Right ventricle myocardium inferior (tissue), 1 donor: Measurements from ENCODE around the gene ATF7. TPM values are rescaled to one million over a fixed set of nuclear protein-coding genes. Genes with fewer than 3 reads are reported as not detected.
A peak's percentile ranks its signal among the peaks of the same experiment; 100 is the strongest.

Source experiments
- ATAC-seq: fragments of 200-7000 bp; cut with Tn5 transposase; one replicate; pipeline ENCODE4 v1.9.1; 2020; ENCODE audit warnings: mild to moderate bottlenecking, moderate library complexity
- DNase-seq: peaks from one replicate; pipeline ENCODE4 v3.0.0; 2021; ENCODE audit errors: missing footprints
- intact Hi-C: fragments of 100-400 bp; cut with DNase I; formaldehyde crosslinking; loops from one replicate; pipeline ENCODE4 v1.11.0; 2022
- total RNA-seq: library from RNA; stranded (reverse); fragmentation: NEBNext Ultra II Directional; extraction: Animal tissue kit (Norgen Biotek cat#: 25700); gene quantifications from one replicate; pipeline ENCODE4 v1.2.1, GENCODE V29; 2021
- donor health status: DM: no; HTN: yes; CAD: no; lungs with severe emphysema.

ATF7 gene
- total RNA-seq, 1 donor from 2014 or later: 39.8 TPM

- ATAC-seq (peak; percentile 77), DNase-seq (no peak)
- intact Hi-C loops: no loop called here
Observed at GRCh38 chr12:53461059-53461458, 165.1 kb downstream of the ATF7 start.

GRCh38 chr12:53459097-53459496, 167.1 kb downstream of the ATF7 start:
- DNase-seq (no peak), ATAC-seq (no peak)
- intact Hi-C loops: no loop called here

Other genes with a start within 250 kb of the ATF7 start
- gene SP1, start 246.2 kb downstream of the ATF7 start, total RNA-seq: 31.3 TPM
- not detected for gene AMHR2, start 202.5 kb downstream of the ATF7 start, total RNA-seq
- 59.4 TPM for gene PRR13, start 184.6 kb downstream of the ATF7 start, total RNA-seq
- 494 TPM for gene PCBP2, start 174.3 kb downstream of the ATF7 start, total RNA-seq
- gene MAP3K12, start 126.9 kb downstream of the ATF7 start, total RNA-seq: 5.6 TPM
- gene TARBP2, start 125.1 kb downstream of the ATF7 start, total RNA-seq: 10.9 TPM
- not detected for gene NPFF, start 118.9 kb downstream of the ATF7 start, total RNA-seq
- 600 TPM for gene ATP5MC2, start 49.7 kb upstream of the ATF7 start, total RNA-seq
- 186 TPM for gene CALCOCO1, start 101.1 kb upstream of the ATF7 start, total RNA-seq
- gene CISTR, start 125.6 kb upstream of the ATF7 start, total RNA-seq: 1.7 TPM